Inflammatory macrophage treated with lipopolysaccharide for 1 hour (primary cell): Measurements from ENCODE around the gene CWF19L1.
"Not testable (repeated sequence)": the region's sequence is repeated elsewhere in the genome, so short reads cannot be mapped to it uniquely, and the experiment has no call there.

Experiments used
- DNase-seq, 2 donors: peaks; one replicate each; pipeline ENCODE4 v3.0.0-alpha.2; 2020 to 2022

The CWF19L1 gene

GRCh38 chr10:100267239-100268104 is at the start of gene CWF19L1:
Gene CWF19L1 (minus strand): TSS chr10:100267638. CDS start chr10:100267593, 45 bp downstream.
- DNase-seq, result peak; percentile 70 to 89

DNA sequence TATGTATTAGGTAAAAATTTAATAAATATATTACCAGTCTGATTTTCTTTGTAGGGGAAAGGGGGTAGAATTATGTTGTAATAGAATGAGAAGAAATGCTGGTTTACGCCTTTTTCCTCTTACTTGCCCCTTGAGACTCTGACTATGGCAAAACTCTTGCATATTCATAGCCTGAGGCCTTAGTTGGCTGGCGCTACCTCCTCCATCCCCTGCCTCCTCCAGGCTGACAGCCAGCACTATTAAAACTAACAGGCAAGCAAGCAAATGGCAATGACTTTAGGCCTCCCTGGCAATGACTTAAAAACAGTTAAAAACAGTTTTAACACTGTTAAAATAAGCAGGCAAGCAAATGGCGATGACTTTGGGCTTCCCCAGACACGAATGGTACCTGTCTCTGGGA is 48.2 kb upstream of the CWF19L1 start:
- no peak for DNase-seq

GRCh38 chr10:100311298-100311697 is 43.9 kb upstream of the CWF19L1 start:
- no peak for DNase-seq

GRCh38 chr10:100307684-100308083 is 40.2 kb upstream of the CWF19L1 start:
- peak; percentile 42 to 96 for DNase-seq

GRCh38 chr10:100306861-100307260 is 39.4 kb upstream of the CWF19L1 start:
- no peak for DNase-seq

DNA sequence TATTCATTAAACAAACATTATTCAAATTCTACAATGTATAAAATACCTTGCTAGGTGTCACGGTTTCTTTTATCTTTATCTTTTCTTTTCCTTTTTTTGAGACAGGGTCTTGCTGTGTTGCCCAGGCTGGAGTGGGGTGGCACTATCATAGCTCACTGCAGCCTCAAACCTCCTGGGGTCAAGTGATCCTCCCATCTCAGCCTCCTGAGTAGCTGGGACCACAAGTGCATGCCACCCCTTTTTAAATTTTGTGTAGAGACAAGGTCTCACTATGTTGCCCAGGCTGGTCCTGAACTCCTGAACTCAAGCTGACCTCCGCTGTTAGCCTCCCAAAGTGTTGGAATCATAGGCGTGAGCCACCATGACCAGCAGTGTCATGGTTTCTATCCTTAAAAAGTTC is 37.0 kb upstream of the CWF19L1 start:
- DNase-seq, result no peak

- DNase-seq, result peak; percentile 35 to 40
Observed at GRCh38 chr10:100303724-100304319, 36.4 kb upstream of the CWF19L1 start.

GRCh38 chr10:100301123-100301522 is 33.7 kb upstream of the CWF19L1 start:
- DNase-seq, result not testable (repeated sequence)

DNA sequence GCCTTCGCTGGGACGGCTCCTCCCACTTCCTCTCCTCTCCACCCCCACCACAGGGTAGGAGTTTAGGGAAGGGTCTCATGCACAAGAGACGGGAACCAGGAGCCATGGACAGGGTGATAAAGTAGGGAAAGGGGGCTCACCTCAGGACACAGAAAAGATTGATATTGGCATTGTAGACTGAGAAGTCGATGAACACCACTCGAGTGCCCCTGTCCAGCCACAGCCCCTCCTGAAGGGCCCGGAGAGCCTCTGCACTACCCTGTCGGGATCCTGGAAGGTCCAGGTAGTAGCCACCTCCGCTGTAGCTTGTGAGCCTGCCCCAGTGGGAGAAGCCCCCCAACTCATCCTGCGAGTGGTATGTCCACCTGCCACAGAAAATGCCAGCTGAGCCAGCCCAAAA is 29.8 kb upstream of the CWF19L1 start:
- DNase-seq, result no peak

DNA sequence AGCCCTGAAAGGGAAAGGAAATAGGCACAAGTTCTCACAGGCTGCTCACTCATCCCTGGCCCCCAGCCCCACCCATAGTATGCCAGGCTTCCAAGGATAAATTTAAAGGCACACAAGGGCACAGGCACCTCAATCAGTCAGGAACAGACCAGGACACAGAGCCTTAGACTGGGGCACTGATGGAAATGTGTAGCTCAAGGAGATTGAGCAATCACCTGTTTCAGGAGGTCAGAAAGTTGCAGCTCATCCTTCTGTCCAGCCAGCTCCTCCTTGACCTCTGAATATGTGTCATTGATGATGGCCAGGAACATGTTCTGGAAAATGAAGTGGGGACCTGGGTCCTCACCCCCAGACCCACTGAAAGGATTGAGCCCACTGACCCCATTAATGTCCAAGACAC is 25.6 kb upstream of the CWF19L1 start:
- DNase-seq, result no peak

- peak; percentile 32 to 58 for DNase-seq
Observed at GRCh38 chr10:100292300-100292699, 24.9 kb upstream of the CWF19L1 start.

- DNase-seq, result peak; percentile 58 to 78
Observed at GRCh38 chr10:100291356-100291755, 23.9 kb upstream of the CWF19L1 start.

- no peak for DNase-seq
Observed at GRCh38 chr10:100289641-100290040, 22.2 kb upstream of the CWF19L1 start.

DNA sequence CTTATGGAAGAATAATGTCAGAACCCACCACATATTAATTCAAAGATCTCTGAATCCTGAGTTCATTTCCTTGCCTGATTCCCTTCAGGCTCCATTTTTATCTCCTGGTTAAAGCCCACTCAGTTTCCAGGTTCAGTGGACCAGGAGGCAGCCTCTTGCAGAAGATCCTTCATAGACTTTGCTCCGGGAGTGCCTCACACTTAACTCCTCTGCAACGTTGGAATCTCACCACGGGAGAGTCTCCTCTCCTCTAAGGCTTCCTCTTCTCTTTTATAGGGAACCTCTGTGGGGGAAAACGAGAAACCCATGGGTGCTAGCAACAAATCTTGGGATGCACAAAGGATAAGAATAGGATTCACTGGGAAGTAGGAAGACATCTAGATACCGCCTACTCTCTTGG is 20.8 kb upstream of the CWF19L1 start:
- DNase-seq, result no peak

- no peak for DNase-seq
Observed at GRCh38 chr10:100287756-100288155, 20.3 kb upstream of the CWF19L1 start.

DNA sequence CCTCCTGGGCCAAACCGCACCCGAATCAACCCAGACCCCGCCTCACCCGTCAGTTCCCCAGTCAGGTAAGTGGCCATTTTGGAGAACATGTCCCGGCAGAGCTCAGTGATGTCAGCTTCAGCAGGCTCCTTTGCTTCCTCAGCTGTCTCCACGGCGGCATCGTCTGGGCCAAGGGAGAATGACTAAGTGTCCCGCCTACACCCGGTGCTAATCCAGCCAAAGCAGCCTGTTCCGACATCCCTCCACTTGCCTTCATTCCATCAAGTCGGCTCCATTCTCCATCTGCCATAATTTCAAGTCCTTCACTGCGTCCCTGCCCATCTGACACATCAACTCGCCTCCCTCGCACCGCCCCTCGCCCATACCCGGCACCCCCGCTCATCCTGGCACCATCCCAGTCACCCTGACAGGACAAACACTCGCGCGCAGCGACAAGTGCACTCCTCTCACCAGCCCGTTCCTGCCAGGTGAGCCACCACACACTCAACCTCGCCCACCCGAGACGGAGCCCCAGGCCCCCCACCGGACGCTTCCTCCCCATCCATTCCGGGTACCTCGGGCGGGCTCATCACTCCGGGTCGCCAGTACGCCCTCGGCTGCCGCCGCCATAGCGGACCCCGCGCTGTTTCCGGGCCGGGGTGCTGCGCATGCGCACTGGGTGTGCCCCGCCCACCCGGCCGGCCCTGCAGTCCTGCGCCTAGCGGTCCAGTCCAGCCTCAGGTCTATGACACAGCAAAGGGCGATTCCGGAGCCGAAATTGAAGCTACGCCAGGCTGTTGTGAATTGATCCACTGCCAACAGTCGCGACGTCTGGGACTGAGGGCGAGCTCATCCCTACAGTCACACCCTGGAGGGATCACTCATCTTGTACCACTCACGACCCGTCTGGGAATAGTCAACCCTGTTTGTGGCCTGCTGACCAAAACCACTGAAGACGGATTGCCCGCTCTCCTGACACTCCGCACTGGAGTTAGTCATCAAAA is 18.9 kb upstream of the CWF19L1 start, which contains the start of gene BLOC1S2:
Gene BLOC1S2 (minus strand): TSS at position 630 of the 983 bp plus-strand sequence. CDS start 21 bp downstream, at position 609.
- peak; percentile 89 to 95 for DNase-seq

- peak; percentile 14 to 38 for DNase-seq
Observed at GRCh38 chr10:100285326-100285725, 17.9 kb upstream of the CWF19L1 start.

GRCh38 chr10:100282907-100283306 is 15.5 kb upstream of the CWF19L1 start:
- no peak for DNase-seq

GRCh38 chr10:100276971-100277370 is 9.5 kb upstream of the CWF19L1 start:
- DNase-seq, result not testable (repeated sequence)

DNA sequence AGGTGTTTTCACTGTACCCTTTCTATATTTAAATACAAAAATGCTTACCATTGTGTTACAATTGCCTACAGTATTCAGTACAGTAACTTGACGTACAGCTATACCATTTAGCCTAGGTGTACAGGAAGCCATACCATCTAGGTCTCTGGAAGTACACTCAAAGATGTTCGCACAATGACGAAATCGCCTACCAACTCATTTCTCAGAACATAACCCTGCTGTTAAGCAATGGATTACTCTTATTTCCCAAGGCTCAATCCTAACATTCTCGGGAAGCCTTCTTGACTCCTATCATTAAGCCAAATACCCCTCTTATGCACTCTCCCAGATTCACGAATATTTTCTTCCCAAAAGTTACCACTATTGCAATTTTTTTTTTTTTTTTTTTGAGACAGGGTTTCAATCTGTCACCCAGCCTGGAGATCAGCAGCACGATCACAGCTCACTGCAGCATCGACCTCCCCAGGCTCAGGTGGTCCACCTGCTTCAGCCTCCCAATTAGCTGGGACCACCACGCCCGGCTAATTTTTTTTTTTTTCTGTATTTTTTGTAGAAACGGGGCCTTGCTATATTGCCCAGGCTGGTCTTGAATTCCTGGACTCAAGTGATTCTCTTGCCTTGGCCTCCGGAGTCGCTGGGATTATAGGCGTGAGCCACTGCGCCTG is 1.5 kb downstream of the CWF19L1 start:
- no peak for DNase-seq

DNA sequence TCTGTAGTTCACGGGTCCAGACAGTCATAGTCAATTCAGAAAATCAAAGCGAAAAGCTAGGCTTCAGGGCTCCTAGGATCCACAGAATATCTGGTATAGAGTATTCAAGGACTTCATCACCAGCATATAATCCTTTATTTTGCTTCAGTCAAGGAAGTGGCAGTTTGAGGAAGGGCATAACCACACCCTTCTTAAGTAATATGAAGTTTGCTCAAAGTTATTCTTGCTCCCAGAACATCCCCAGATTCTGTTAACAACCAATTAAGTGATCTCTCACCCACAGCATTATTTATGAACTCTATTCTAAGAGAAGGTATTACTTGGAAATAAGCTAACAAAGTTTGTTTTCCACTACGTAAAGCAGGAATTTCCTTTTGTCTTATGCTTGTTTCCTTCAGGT is 13.2 kb downstream of the CWF19L1 start:
- peak; percentile 33 to 51 for DNase-seq

- DNase-seq, result peak; percentile 45 to 48
Observed at GRCh38 chr10:100253041-100253440, 14.4 kb downstream of the CWF19L1 start.
